ENCODE data around the gene ATP6V0A4.
"Not testable (repeated sequence)": the region's sequence is repeated elsewhere in the genome, so short reads cannot be mapped to it uniquely, and the experiment has no call there.

Gene ATP6V0A4

DNA sequence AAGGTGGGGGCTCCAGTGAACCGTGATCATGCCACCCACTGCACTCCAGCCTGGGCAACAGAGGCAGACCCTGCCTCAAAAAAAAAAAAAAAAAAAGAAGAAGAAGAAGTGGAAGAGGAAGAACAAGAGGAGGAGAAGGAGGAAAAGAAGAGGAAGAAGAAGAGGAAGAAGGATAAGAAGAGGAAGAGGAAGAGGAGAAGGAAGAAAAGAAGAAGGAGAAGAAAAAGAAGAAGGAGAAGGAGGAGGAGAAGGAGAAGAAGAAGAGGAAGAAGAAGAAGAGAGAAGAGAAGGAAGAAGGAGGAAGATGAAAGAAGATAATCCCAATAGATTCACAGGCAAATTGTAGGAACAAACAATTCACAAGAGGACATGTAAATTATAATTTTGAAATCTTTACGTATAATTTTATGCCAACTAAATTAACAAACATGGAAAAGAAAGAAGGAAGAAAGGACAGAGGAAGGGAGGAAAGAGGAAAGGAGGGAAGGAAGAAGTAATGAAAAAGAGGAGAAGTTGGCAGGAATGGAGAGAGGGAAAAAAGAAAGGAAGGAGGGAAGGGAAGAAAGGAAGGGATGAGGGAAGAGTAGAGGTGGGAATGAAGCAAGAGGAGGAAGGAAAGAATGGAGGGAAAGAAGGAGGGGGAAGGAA is 100.3 kb downstream of the ATP6V0A4 start:
- DNase-seq, result no peak

DNA sequence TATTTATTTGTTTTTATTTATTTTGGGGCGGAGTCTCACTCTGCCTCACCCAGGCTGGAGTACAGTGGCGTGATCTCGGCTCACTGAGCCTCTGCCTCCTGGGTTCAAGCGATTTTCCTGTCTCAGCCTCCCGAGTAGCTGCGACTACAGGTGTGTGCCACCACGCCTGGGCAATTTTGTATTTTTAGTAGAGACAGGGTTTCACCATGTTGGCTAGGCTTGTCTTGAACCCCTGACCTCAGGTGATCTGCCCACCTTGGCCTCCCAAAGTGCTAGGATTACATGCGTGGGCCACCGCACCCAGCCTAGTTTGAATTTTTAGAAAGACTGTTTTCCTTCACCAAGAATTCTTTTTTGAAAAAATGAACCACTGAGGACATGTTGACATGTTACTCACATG is 102.2 kb downstream of the ATP6V0A4 start:
- not testable (repeated sequence) for DNase-seq

DNA sequence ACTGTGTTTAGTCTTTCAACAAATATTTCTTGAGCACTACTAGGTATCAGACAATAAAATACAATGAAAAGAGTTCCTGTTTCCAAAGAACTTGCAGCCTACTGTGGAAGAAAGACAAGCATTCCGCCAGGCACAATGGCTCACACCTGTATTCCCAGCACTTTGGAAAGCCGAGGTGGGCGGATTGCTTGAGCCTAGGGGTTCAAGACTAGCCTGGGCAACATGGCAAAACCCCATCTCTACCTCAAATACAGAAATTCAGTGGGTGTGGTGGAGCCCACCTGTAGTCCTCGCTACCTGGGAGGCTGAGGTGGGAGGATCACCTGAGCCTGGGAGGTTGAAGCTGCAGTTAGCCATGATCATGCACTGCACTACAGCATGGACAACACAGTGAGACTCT is 102.9 kb downstream of the ATP6V0A4 start:
- DNase-seq, result no peak

DNA sequence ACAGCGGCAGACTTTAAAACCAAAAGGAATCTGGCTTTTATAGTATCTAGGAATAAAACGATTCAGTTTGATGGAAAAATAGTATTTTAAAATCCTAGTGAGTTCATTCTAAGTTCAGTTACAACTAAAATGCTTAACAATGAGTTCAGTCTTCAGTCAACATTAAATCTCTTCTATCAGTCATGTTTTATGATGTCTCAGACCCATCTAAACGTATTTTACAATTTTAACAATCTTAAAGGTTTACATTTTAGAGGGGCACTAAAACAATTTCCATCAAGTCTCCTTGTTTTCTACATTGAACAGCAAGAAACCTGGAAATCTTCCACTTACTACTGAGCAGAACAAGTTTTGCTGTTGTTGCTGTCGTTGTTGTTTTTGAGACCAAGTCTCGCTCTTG is 106.8 kb downstream of the ATP6V0A4 start:
- no peak for DNase-seq

- DNase-seq, result no peak
These were observed 107.5 kb downstream of the ATP6V0A4 start for GRCh38 chr7:138690495-138690894.

DNA sequence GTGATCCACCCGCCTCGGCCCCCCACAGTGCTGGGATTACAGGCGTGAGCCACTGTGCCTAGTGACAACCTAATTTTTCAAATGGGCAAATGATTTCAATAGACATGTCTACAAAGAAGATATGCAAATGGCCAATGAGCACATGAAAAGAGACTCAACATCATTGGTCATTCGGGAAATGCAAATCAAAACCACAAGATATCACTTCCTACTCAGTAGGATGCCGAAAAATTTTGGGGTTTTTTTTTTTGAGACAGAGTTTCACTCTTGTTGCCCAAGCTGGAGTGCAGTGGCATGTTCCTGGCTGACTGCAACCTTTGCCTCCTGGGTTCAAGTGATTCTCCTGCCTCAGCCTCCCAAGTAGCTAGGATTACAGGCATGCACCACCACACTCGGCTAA is 110.0 kb downstream of the ATP6V0A4 start:
- DNase-seq, result not testable (repeated sequence)

- no peak for DNase-seq
These were observed 113.7 kb downstream of the ATP6V0A4 start for GRCh38 chr7:138684340-138684739.

- no peak for DNase-seq
These were observed 118.2 kb downstream of the ATP6V0A4 start for GRCh38 chr7:138679793-138680192.

- DNase-seq, result no peak
These were observed 127.4 kb downstream of the ATP6V0A4 start for GRCh38 chr7:138670594-138670993.

- DNase-seq, result no peak
These were observed 128.6 kb downstream of the ATP6V0A4 start for GRCh38 chr7:138669364-138669763.

GRCh38 chr7:138668946-138669345 is 129.1 kb downstream of the ATP6V0A4 start:
- DNase-seq, result no peak

GRCh38 chr7:138668229-138668596 is 129.8 kb downstream of the ATP6V0A4 start:
- no peak for DNase-seq

GRCh38 chr7:138667535-138668228 is 130.3 kb downstream of the ATP6V0A4 start:
- DNase-seq, result no peak

DNA sequence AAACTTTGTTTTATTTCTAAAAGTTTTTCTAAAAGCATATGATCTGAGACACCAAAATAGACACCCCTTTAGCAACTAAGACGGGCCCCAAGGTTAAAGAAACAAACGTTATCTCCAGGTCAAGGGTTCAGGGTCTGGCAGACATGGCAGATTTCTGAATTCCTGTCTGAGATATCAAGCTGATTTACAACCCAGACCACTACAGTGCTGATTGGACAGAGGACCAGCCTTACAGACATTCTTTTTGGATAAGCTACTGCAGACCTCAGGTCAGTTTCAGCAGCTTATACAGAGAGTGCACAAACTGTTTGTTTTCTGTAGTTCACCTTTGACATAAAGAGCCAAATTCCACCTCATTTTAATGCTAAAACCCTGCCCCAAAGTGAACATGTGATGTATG is 131.6 kb downstream of the ATP6V0A4 start:
- DNase-seq, result no peak

GRCh38 chr7:138665669-138666140 is 132.3 kb downstream of the ATP6V0A4 start:
- no peak for DNase-seq

DNA sequence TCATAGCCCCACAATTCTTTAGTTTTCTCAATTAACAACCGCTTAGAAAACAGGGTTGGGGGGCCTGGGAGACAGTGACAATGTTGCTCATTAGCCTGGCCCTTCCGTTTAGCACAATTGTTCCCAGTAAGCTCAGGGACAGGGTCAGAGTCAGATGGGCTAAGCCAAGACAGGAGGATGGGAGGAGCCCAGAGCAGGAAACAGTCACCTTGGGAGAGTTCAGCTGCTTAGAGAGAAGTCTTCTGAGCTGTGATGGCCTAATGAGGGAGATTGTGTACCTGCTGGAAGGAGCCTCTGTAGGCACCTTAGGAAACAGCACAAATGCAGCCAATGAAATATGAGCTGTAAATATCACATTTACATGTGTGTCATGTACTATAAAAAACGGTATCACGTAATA is 132.7 kb downstream of the ATP6V0A4 start:
- DNase-seq, result no peak

GRCh38 chr7:138663725-138664710 is 134.0 kb downstream of the ATP6V0A4 start:
- no peak for DNase-seq

- DNase-seq, result no peak
These were observed 135.0 kb downstream of the ATP6V0A4 start for GRCh38 chr7:138662991-138663320.

DNA sequence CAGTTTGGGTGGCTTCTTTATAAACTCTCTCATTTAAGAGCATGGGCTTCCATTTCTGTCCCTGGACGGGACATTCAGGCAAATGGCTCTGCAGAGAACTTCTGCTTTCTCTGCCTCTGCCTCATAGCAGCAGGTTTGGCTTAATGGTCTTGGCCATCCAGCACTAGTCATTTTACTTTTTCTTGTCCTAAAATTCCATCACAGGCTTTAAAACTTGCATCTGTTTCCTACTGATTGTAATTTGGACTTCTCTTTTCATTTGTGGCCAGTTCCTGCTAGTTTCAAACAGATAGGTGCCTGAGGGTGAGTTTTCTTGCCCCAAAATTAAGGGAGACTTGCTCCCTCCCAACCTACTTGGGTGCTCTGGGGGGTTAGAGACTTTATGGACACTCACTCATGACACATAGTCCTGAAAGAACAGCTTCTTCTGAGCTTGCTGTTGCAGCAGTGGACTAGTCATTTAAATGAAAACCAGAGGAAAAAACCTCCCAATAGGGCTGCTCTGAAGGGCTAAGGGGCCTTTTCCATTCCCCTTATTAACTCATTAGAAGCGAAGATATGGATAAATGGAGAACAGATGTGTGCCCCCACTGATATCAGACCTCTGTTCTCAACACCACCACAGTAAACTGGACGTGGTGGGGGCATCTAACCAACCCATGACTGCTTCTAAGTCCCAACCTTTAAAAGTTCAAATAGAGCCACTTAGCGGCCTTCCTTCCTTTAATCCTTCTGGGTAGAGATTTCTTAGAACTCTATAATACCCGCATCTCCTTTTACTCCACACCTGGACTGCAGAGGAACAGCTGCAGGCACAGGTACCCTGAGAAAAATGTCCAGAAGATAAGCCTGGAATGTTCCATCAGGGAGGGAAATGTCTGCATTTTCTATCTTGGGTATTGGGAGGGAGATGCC is 135.7 kb downstream of the ATP6V0A4 start:
- no peak for DNase-seq

- DNase-seq, result no peak
These were observed 136.8 kb downstream of the ATP6V0A4 start for GRCh38 chr7:138661069-138661635.

- DNase-seq, result no peak
These were observed 139.1 kb downstream of the ATP6V0A4 start for GRCh38 chr7:138658889-138659288.

DNA sequence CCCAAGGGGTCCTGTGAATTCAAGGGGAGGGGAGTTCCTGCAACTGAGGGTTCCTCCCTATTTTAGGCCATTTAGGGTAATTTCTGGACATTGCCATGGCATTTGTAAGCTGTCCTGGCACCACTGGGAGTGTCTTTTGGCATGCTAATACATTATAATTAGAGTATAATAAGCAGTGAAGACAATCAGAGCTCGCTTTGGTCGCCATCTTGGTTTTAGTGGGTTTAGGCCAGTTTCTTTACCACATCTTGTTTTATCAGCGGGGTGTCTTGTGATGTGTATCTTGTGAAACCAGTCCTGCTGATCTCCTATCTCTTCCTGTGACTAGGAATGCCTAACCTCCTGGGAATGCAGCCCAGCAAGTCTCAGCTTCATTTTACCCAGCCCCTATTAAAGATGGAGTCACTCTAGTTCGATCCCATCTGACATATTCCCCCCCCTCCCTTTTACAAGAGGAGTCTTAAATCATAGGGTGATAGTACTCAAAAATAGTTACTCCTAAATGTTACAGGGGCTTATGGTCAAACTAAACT is 140.1 kb downstream of the ATP6V0A4 start:
- no peak for DNase-seq

Data from cortex of kidney (tissue), 1 donor.